ENCODE measurements around the gene LAYN.

The LAYN gene

GRCh38 chr11:111561791-111562325 lies 21.3 kb downstream of the LAYN start:
- no peak for DNase-seq (ENCODE audit: low read depth)

- no peak for DNase-seq (ENCODE audit: low read depth)
Measured at GRCh38 chr11:111562692-111563389, 22.3 kb downstream of the LAYN start.

- peak; percentile 40 for DNase-seq (ENCODE audit: low read depth)
Measured at GRCh38 chr11:111565114-111565720, 24.7 kb downstream of the LAYN start.

GRCh38 chr11:111566324-111566723 lies 25.8 kb downstream of the LAYN start:
- no peak for DNase-seq (ENCODE audit: low read depth)

GRCh38 chr11:111569476-111569875 lies 29.0 kb downstream of the LAYN start:
- DNase-seq (ENCODE audit: low read depth), result no peak

- no peak for DNase-seq (ENCODE audit: low read depth)
Measured at GRCh38 chr11:111570796-111571195, 30.3 kb downstream of the LAYN start.

- DNase-seq (ENCODE audit: low read depth), result no peak
Measured at GRCh38 chr11:111571829-111572501, 31.4 kb downstream of the LAYN start.

GRCh38 chr11:111572581-111572980 lies 32.1 kb downstream of the LAYN start:
- DNase-seq (ENCODE audit: low read depth), result no peak

GRCh38 chr11:111573821-111574249 lies 33.3 kb downstream of the LAYN start:
- no peak for DNase-seq (ENCODE audit: low read depth)

GRCh38 chr11:111574373-111575225 lies 34.1 kb downstream of the LAYN start:
- no peak for DNase-seq (ENCODE audit: low read depth)

- DNase-seq (ENCODE audit: low read depth), result no peak
Measured at GRCh38 chr11:111575740-111576139, 35.2 kb downstream of the LAYN start.

- no peak for DNase-seq (ENCODE audit: low read depth)
Measured at GRCh38 chr11:111577821-111578220, 37.3 kb downstream of the LAYN start.

- DNase-seq (ENCODE audit: low read depth), result no peak
Measured at GRCh38 chr11:111581341-111581740, 40.8 kb downstream of the LAYN start.

GRCh38 chr11:111582163-111582562 lies 41.6 kb downstream of the LAYN start:
- DNase-seq (ENCODE audit: low read depth), result no peak

GRCh38 chr11:111582881-111583280 lies 42.4 kb downstream of the LAYN start:
- DNase-seq (ENCODE audit: low read depth), result no peak

GRCh38 chr11:111585371-111585770 lies 44.9 kb downstream of the LAYN start:
- DNase-seq (ENCODE audit: low read depth), result no peak

- DNase-seq (ENCODE audit: low read depth), result peak; percentile 36
Measured at GRCh38 chr11:111586388-111586831, 45.9 kb downstream of the LAYN start.

GRCh38 chr11:111589114-111589513 lies 48.6 kb downstream of the LAYN start:
- DNase-seq (ENCODE audit: low read depth), result no peak

GRCh38 chr11:111589886-111590499 lies 49.5 kb downstream of the LAYN start:
- no peak for DNase-seq (ENCODE audit: low read depth)

- no peak for DNase-seq (ENCODE audit: low read depth)
Measured at GRCh38 chr11:111591187-111591960, 50.9 kb downstream of the LAYN start.

- no peak for DNase-seq (ENCODE audit: low read depth)
Measured at GRCh38 chr11:111592491-111592890, 52.0 kb downstream of the LAYN start.
